Stimulated activated CD8-positive, alpha-beta memory T cell treated with anti-CD3 and anti-CD28 coated beads, Interleukin-12 subunit alpha, Interleukin-12 subunit beta, amount 100 ng/mL, for 1 hour (primary cell): ENCODE results near the gene LRCH1.

Source experiments
- DNase-seq: peaks from one replicate; pipeline ENCODE4 v3.0.0-alpha.2; 2020; ENCODE audit warnings: low read depth

LRCH1 gene

DNA sequence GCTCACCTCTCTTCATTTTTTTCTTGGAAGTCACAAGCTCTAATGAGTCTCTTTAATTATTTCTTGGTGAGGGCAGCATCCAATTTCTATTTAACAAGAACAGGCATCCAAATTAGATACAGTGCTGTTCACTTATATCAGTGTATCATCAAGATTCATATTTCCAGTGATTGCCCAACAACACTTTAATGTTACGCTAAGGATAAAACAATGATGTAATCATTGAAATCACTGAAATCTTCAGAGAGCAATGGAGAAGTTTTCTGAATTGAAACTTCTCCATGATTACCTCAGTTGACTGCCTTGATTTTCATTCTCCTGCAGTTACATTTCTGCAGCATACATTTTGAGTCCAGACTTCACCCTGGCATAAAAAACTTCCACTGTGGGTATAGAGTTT lies 17.1 kb upstream of the LRCH1 start:
- no peak for DNase-seq

DNA sequence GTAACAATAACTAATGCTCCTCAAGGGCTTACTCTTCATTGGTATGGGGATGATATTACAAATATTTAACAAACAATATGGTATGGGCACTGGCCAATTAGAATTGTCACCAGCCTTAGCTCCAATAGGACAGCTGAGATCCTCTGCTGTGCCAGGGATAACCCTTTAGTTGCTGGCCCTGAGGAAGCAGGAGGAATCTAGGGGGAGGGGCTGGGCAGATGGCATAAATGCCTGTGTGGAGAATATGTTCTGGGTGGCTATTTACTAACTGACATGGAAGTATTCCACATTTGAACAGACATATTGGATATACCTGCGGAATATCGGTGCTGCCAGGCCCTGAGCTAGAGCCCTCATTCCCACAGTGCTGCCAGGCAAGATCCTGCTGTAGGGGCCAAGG lies 16.6 kb upstream of the LRCH1 start:
- no peak for DNase-seq

DNA sequence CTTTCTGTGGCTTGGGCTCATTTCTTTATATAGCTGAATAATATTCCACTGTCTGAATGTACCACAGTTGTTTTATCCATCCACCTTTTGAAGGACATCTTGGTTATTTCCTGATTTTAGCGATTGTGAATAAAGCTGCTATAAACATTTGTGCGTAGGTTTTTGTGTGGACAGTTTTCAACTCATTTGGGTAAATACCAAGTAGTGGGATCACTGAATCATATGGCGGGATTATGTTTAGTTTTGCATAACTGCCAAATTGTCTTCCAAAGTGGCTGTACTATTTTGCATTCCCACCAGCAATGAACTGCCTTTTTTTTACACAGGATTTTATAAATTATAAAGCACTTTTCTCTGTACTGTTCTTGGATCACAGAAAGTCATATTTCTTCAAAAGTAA lies 13.7 kb upstream of the LRCH1 start:
- no peak for DNase-seq

DNA sequence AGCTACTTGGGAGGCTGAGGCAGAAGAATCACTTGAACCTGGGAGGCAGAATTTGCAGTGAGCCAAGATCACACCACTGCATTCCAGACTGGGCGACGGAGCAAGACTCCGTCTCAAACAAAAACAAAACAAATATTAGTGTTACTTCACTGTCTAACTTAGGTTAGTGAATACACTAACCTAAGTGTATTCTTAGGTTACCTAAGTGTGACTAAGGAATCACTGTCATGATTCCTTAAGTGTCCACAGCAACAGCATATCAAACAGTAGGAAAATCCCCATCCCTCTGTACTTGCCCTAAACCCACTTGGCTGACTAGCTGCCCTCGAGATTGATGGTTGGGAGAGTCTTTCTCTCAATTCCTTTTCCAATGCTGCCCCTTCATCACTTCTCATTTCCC lies 11.8 kb upstream of the LRCH1 start:
- DNase-seq: no peak

DNA sequence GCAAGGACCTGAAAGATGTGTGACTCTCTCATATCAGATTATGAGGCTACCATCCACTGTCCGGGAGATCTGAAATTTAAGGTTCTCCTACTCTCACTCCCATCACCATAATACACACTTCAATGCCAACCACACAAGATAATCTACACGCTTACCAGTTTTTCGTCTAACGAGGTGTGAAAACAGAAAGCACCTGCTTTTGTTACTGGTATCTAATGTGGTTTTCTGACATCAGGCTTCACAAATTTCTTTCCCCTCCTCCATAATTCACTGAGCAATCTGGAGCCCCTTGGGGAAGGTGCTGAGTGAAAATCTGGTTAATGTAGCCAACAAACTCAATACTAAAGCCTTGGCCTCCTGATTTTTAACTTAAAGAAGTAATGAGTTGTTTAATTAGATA lies 10.1 kb upstream of the LRCH1 start:
- no peak for DNase-seq

DNA sequence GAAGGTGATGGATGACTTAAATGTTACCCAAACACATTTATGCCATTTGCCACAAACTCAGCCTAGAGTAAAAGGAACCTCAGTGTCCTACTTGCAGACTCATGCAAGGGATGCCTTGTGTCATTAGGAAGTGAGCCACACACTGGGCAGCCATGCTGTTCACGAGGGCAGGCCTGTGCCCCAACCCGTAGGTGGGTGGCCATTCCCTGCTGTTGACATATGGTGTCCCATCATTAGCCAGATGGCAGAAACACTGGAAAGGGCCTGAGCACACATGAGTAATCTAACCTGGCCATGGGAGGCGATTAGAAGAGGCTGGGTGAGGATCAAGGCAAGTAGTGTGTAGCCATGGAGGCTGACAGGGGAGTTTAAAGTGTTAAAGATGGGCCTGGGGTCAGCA lies 9.7 kb upstream of the LRCH1 start:
- DNase-seq: no peak

DNA sequence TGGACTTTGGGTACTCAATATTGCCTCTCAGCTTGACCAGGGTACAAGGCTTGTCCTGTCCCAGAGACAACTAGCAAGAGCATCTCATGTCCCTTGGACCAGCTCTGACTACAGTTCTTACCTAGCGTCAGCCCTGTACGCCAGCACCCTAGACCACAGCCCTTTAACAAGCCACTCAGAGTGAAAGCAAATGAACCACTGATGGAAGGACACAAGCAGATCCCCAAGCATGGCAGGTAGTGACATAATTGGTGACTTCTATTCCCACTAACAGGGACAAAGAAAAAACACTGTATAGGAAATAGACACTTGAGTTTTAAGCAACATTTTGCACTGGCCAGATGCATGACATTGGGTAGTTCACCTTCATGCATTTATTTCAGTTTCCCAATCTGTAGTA lies 8.8 kb upstream of the LRCH1 start:
- no peak for DNase-seq

DNA sequence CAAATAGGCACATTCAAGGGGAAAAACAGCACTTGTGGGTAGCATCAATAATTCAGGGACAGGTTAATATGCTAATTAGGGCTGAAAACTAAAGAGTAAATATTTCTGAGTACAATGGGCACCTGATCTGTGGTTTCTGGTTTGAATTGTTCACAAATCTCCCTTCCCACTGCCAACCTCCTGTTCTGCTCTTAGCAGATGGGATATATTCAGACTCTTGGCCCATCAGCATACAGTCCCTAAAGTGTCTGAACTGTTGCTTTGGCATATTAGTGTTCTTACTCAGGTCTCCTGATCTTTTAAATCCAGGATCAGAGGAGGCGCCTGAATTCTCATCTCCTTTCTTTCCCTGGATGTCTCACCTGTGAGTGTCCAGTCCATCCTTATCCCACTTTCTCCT lies 8.2 kb upstream of the LRCH1 start:
- DNase-seq: no peak

DNA sequence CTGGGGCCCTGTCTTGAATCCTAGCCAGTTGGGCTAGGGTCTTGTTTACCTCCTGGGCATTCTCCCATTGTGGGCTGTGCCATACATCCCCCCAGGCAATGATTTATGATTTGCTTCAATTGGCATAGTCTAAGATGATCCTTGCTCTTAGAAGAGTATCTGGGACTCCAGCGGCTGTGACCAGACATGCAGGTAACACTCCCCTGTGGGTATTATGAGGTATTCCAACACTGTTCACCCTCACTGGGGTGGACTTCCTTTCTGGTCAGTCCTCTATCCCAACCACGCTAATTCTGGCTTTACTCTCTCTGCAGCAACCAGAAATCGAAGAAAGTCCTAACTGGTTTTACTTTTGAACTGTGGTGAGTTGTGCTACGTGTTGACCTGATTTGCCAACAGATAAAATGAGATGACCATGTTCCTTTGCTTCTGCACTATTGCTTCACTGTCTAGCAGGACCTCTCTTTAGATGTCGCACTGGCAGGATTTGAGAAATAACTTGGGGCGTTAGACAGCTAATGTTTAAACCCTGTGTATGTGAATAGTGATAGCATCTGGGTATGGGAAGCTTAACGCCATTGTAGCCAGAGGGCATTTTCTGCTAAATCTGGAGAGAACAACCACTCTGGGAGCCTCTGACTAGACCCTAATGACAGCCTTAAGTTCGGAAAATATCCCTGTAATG lies 6.7 kb upstream of the LRCH1 start:
- DNase-seq: no peak

DNA sequence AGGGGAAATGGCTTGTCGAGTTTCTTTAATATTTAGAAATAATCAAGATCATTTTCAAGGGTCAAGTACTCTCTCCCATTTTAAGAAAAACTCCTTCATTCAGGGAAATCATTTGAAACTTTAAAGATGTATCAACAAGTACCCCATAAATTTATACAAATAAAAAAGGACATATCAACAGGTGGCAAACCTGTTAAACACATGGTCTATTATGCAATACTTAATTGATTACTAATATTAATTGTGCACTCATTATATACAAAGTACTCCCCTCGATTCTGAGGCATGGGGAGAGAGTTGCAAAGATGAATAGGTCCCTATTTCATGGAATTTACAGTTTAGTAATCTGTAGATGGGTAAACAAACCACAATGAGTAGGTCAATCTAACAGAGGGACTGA lies 2.1 kb upstream of the LRCH1 start:
- DNase-seq: no peak

DNA sequence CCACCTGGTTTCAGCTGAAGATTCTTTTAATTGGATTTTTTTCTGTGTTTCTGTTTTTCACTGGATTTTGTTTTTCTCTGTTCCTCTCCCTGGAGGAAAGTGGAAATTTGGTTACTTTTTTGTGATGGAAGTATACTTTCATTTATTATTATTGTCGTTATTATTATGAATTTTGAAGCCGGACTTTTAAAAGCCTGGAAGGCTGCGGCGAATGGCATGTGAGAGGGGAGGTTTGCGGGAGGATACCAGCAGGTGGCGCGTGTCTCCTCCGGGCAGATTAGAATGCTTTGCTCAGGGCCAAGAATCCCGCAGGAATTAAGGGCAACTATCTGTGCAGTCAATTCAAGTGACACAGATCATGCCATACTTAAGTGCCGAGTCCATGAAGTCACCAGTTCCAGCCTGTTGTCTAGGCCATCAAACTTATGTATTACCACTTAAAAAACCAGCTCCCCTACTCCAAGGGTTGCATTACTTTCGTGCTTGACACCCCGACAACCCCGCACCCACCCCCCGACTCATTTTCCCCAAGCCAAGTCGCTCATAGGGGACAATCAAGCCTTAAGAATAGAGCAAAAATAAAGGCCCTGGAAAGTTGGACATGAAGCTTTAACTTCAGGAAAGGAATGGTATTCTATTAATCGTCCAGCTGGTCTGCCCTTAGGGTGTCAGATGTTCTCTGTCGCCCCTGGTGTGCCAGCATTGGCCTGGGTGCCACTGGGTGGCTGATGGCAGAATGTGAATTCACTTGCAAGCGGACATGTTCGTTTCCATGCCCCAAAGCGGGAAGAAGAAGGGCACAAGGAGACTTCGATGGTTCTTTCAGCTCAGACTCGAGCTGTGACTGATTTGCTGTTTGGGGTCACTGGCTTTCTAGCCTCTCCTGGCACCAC lies 1.3 kb upstream of the LRCH1 start:
- peak; percentile 51 for DNase-seq

DNA sequence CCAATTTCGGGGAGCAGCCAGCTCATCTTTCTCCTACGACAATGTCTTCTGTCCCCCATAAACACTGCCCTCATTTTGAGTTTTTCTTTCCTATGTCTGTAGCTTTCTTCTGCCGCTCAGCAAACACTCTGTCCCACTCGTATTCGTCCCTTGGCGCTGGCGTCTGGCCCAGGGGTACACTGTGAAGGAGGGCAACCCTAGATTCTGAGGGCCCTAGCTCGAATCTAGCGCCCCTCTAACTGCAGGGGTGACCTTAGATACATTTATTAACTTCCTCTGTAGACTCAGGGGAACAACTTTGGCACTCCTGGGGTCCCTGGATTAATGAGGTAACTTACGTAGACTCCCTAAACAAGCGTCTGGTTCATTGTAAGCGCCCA lies 677 bp upstream of the LRCH1 start:
- no peak for DNase-seq

DNA sequence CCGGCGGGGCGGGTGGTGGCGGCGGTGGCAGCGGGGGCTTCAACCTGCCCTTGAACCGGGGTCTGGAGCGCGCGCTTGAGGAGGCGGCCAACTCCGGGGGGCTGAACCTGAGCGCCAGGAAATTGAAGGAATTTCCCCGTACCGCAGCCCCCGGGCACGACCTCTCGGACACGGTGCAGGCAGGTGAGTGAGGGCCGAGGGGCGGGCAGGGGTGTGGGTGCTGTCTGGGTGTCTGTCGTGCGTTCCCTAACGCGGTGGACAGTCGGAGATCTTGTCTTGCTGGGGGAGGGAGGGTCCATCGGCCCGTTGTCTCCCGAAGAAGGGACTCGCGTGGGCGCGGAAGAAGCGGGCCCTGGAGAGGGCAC lies 533 bp downstream of the LRCH1 start:
- no peak for DNase-seq

DNA sequence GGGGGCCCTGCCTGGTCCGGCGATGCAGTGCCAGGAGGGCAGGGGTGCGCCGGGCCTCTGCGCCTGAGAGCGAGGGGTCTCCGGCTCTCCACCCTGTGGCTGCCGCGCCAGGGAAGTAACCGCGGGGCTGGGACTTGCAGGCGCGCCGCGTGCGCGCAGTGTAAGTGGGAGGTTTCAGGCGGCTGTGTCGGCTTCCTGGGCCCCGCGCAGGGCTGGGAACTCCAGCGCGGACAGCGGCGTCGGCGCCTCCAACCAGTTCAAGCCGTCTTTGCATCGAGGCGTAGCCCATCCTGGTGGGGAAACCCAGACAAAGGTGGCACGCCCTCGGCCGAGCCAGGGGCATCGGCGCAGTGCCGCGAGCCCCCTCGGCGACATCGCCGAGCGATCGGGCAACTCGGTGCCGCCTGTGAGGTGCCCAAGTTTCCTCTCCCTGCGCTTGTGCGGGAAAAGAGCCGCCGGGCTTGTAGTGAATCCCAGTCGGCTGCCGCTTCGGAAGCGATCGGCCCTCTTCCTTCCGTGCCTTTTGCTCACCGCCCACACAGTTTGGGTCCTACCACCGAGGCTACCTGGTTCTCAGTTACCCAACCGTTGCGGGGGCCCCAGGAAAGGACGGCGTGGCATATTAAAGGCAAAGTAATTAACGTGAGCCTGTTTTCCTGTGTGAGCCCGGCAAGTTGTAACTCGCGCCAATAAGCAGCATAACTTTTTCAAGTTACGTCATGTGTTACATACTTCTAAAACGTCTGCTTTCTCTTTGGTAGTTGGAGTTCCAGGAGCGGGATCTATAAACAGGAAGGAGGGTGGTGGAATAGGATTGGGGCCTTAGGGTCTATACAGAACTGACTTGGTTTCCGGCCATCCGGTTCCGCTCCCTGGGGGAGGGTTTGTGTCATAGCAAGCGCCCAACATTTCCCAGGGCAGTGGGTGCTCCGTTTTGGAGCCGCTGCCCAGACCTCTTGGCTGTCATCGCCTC lies 1.2 kb downstream of the LRCH1 start:
- peak; percentile 30 for DNase-seq

DNA sequence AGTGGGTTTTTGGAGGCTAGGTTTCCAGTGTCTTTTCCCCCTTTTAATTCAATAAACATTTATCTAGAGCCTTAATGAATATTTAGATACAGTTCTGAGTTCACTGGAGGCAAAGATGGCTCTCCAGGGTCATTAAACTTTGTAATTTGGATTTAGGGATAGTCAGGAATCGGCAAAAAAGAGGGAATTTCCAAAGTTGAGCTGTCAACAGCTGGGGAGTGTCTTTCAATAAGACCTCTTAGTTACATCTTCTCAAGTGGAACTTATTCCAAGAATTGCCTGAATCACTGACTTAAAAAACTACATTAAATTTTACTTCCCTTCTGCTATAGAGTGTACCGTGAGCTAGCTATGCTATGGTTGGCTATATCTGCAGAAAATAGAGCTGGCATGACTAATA lies 2.0 kb downstream of the LRCH1 start:
- no peak for DNase-seq

DNA sequence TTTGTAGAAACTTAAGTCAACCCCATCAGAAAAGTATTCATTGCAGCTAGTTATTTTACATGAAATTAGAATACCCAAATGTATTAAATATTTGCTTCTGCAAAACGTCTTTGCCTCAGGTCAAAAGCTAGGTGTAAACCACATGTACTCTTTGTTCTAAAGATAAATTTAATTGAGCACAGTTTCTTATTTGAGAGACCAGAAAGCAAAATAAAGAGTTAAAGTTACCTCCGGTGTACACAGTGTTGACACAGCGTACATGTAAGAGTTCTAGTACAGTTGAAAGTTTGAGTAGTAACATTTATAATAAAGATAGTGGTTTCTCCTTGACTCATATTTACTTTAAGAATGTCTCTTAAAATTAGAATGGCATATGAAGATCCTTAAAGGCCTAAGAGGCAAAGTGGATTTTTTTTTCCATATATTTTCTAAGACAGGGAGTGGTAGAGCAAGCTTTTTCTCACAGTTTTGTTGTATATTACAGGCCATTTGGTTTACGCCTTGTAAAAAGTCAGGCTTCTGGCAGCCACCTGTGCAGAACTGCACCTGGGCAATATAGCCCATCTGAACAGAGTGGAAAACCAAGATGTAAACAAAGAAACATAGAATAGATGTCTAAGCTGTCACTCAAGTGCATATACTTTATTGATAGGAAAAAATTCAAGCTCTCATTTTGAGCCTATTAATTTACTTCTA lies 2.9 kb downstream of the LRCH1 start:
- DNase-seq: no peak

DNA sequence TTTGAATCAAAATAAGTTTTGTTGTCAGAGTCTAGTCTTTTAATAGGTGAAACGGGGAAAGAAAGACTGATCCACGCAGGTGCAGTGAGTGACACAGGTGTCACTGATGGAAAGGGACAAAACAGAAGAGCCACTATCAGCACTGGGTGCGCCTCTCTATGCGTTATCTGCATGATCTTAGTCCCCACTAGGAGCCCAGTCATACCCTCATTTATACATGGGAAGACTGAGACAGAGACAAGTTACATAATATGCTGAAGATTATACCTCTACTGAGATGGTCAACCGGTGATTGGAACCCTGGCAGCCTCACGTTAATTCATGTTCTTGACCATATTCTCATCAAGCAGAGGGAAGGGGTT lies 3.4 kb downstream of the LRCH1 start:
- no peak for DNase-seq

DNA sequence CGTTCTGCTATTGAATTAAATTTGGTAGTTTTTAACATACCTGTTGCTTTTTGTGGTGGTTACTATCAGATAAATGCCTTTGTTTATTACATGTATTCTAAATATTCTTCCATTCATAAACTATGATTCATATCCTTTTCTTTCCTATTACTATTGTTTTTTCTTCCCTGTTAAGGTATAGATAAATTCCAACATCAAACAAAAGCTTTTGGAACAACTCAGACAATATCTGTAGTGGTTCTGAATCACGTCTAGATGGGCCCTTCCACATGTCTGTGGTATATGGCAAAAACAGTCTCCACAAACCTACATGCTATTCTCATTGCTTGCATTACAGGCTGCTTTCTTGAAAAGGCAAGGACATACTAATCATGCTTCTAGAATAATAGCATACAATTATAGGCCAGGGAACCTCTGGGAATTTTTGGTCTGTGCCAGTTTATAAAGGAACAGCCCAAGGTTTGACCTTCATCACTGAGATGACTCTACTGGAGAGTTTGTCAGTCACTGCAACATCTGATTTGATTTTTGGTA lies 6.4 kb downstream of the LRCH1 start:
- DNase-seq: no peak

DNA sequence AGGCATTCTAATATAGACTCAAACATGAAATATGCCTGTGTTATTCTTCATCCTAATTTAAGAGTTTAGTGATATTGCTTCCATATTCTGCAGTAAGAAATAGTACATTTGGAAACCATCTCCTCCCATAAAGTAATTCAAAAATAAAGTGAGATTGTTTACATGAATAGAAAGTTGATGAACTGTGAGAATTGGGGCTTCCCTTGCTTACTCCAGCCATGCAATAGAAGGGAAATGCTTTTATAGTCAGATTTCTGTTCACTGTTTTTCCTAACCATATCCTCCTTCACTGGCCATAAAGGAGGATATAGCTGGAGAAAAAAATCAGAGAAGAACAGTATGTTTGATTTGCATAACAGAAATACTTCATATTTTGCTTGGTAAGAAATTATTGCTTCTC lies 7.8 kb downstream of the LRCH1 start:
- no peak for DNase-seq

DNA sequence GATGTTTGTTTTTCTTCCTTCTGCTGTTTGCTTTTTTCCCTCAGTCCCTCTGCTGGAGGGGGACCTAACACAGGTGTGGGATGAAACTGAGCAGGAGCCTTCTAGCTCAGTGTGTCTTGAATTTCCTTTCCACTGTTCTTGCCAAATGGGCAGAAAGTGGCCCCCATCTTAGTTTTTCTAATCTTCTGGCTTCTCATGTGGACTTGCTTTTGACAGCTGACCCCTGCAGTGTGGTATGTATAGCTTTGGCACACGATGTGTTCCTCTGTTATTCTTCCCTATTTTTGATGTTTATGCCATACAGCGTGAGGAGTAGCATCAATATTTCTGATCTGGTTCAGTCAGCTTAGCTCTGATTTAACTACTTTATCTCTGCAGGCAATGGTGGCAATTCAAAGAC lies 8.3 kb downstream of the LRCH1 start:
- no peak for DNase-seq

DNA sequence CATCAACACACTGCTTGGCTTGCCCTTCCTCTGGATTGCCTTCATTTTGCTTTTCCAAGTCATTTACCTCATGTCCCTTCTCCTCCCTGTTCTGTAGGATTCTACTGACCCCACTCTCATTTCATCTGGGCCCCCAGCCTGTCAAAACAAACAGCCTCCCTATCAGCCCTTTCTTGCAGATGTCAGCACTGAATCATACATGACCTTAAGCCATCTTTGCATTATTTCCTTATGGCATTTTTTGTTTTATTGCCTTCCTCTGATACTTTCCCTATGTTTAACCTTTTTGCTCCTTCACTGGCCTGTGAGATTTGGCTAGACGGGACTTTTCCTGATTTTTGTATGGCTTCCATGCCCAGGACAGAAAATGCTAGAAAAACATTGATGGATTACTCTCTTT lies 8.7 kb downstream of the LRCH1 start:
- DNase-seq: no peak

DNA sequence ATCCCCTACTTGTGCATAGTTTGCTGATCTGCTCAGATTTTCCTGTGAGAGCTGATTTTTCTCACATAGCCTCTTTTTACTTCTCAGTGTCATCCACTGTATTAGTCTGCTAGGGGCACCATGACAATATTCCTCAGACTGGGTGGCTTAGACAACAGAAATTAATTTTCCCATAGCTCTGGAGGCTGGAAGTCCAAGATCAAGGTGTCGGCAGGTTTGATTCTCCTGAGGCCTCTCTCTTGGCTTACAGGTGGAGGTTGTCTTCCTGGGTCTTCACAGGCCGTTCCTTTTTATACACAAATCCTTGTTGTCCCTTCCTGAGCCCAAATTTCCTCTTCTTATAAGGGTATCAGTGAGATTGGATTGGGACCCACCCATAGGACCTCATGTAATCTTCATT lies 9.2 kb downstream of the LRCH1 start:
- no peak for DNase-seq
